K562 (cell line): Measurements from ENCODE around the gene GPR39. TPM values are rescaled to one million over a fixed set of nuclear protein-coding genes. Genes with fewer than 3 reads are reported as not detected.

Experiments
- ATAC-seq: fragments of 200-7000 bp; cut with Tn5 transposase; 3 replicates; pipeline ENCODE4 v1.9.1; 2020; ENCODE audit warnings: moderate library complexity
- BruUV-seq: library from RNA; stranded (reverse); fragments of 400-500 nt; replicated peaks from 2 replicates; lab custom pipeline; 2021; lab: Mats Ljungman, UMichigan
- CTCF ChIA-PET: fragments of 300-600 bp; formaldehyde crosslinking; extraction: SDS; loops from one replicate; lab custom pipeline; 2021; ENCODE audit warnings: low intra/inter-chr PET ratio; lab: Yijun Ruan, JAX
- POLR2A ChIA-PET: fragments of 300-600, 350-650 bp; sonication (Branson Sonifier 250); formaldehyde crosslinking; extraction: SDS; loops from one replicate; lab custom pipeline; 2021; ENCODE audit warnings: antibody characterized with exemption, inconsistent platforms; lab: Yijun Ruan, JAX
- DNase-seq, 4 experiments: peaks; one replicate each; pipeline versions ENCODE4 v3.0.0 to v3.0.0-alpha.2; 2011 to 2018; ENCODE audit warnings: low spot score in 3 of 4, mixed read lengths in 3 of 4; ENCODE audit errors: extremely low read depth in 1 of 4
- FAIRE-seq: peaks from 2 replicates; lab custom pipeline; 2011; peaks lifted over from hg19 to GRCh38; lab: Jason Lieb, UNC
- H2AFZ ChIP-seq: 2 replicates; pipeline ENCODE4 v1.6.0; 2011; ENCODE audit warnings: low read depth, low read length, control low read depth, inconsistent platforms
- H3K27ac ChIP-seq: fragments of 200-600 bp; 3 replicates; pipeline ENCODE4 v1.8.0; 2011; ENCODE audit warnings: low read depth, mild to moderate bottlenecking, control low read depth, inconsistent platforms, low read length, moderate library complexity, mixed read lengths; ENCODE audit errors: extremely low read depth
- H3K27me3 ChIP-seq, 2 experiments: fragments of 300-600 bp in 1 of 2; 2 replicates in 1 of 2; 3 replicates in 1 of 2; pipeline versions ENCODE4 v1.6.0 to v1.8.0; 2011; ENCODE audit warnings: inconsistent platforms in 2 of 2, low read length in 2 of 2, mild to moderate bottlenecking in 1 of 2, mixed read lengths in 1 of 2, moderate library complexity in 1 of 2; ENCODE audit not compliant: control insufficient read depth in 2 of 2, insufficient read depth in 2 of 2
- H3K36me3 ChIP-seq: fragments of 300-600 bp; 3 replicates; pipeline ENCODE4 v1.8.0; 2011; ENCODE audit warnings: mild to moderate bottlenecking, low read length, inconsistent platforms; ENCODE audit not compliant: control insufficient read depth, insufficient read depth
- H3K4me1 ChIP-seq, 2 experiments: fragments of 200-600 bp in 1 of 2; replicated peaks in 1 of 2; 2 replicates in 1 of 2; 3 replicates in 1 of 2; pipeline versions ENCODE4 v1.5.1 to v1.8.0; 2011; ENCODE audit warnings: inconsistent platforms in 2 of 2, low read length in 2 of 2, mild to moderate bottlenecking in 1 of 2, mixed read lengths in 1 of 2, moderate library complexity in 1 of 2; ENCODE audit not compliant: control insufficient read depth in 2 of 2, insufficient read depth in 2 of 2
- H3K4me2 ChIP-seq: 2 replicates; pipeline ENCODE4 v1.6.1; 2011; ENCODE audit warnings: low read length, control low read depth, inconsistent platforms, mixed read lengths; ENCODE audit not compliant: insufficient read depth
- H3K4me3 ChIP-seq: fragments of 200-600 bp; sonication (generic), shearing (Covaris generic); 2 replicates; pipeline ENCODE4 v1.5.1; 2016; ENCODE audit warnings: control low read depth, inconsistent platforms
- H3K79me2 ChIP-seq: fragments of 200-600 bp; 3 replicates; pipeline ENCODE4 v1.8.0; 2011; ENCODE audit warnings: low read length, inconsistent platforms; ENCODE audit not compliant: control insufficient read depth, insufficient read depth
- H3K9ac ChIP-seq, 2 experiments: 2 replicates each; pipeline versions ENCODE4 v1.6.0 to v1.6.1; 2011; ENCODE audit warnings: low read depth in 2 of 2, low read length in 2 of 2, control low read depth in 1 of 2, inconsistent platforms in 1 of 2, mild to moderate bottlenecking in 1 of 2, mixed read lengths in 1 of 2; ENCODE audit not compliant: insufficient read depth in 1 of 2
- H3K9me1 ChIP-seq: one replicate; pipeline ENCODE4 v1.6.0; 2011; ENCODE audit warnings: inconsistent platforms, mild to moderate bottlenecking, low read length, moderate library complexity; ENCODE audit not compliant: control insufficient read depth, insufficient read depth
- H3K9me3 ChIP-seq: replicated peaks from 2 replicates; pipeline ENCODE4 v1.5.1; 2011; ENCODE audit warnings: low read depth, low read length, inconsistent platforms; ENCODE audit not compliant: control insufficient read depth, insufficient read depth
- H4K20me1 ChIP-seq: replicated peaks from 2 replicates; pipeline ENCODE4 v1.6.1; 2011; ENCODE audit warnings: low read length, inconsistent platforms, mixed read lengths; ENCODE audit not compliant: control insufficient read depth, insufficient read depth
- CBFA2T2 ChIP-seq: fragments of 450-650 bp; conservative IDR thresholded peaks from 2 replicates; pipeline ENCODE4 v1.6.1; 2017; ENCODE audit warnings: mild to moderate bottlenecking
- GABPA ChIP-seq: fragments of 200-800 bp; sonication (Bioruptor generic); conservative IDR thresholded peaks from 2 replicates; pipeline ENCODE4 v1.6.1; 2016; ENCODE audit warnings: low read depth, missing genetic modification characterization, missing compliant biosample characterization
- HNRNPH1 ChIP-seq: fragments of 200-400 bp; formaldehyde crosslinking; optimal IDR thresholded peaks from 2 replicates; pipeline ENCODE3; 2017; ENCODE audit warnings: low read depth, mild to moderate bottlenecking, low read length, moderate library complexity
- MYNN ChIP-seq, 2 experiments: sonication (generic); formaldehyde crosslinking in 1 of 2; IDR thresholded peaks; 2 replicates each; pipeline versions ENCODE4 v1.5.0 to v1.6.1; 2016 to 2020; ENCODE audit warnings: antibody characterized with exemption in 1 of 2, missing genetic modification reagents in 1 of 2
- SNIP1 ChIP-seq: fragments of 450-650 bp; IDR thresholded peaks from 2 replicates; pipeline ENCODE4 v1.7.1; 2017; ENCODE audit warnings: low read depth, mild to moderate bottlenecking
- WGBS: fragments of 100-300 bp; shearing (Covaris generic); methylation state at CpG from one replicate; pipeline ENCODE4 v1.1.6; 2016; ENCODE audit warnings: low coverage, mixed read lengths; ENCODE audit not compliant: insufficient coverage; ENCODE audit errors: missing lambda C conversion rate; 5-methylcytosine and 5-hydroxymethylcytosine counted together
- in situ Hi-C: fragments of 300-500 bp; cut with MboI; formaldehyde crosslinking; loops from 4 replicates; pipeline ENCODE4 v1.15.0; 2018; ENCODE audit warnings: inconsistent platforms, mixed read lengths
- intact Hi-C: fragments of 100-400 bp; cut with micrococcal nuclease; formaldehyde crosslinking; loops from 2 replicates; pipeline ENCODE4 v1.14.2; 2022
- polyA plus RNA-seq, 8 experiments: library from polyadenylated mRNA; depleted of rRNA in 4 of 8; stranded (reverse) in 5 of 8; unstranded in 3 of 8; fragments of >200 nt; fragmentation: Nextera tagmentation in 2 of 8; fragmentation: Illumina TruSeq in 1 of 8; extraction: Ambion mirVana in 2 of 8; extraction: Trizol in 1 of 8; gene quantifications; 2 replicates each; pipeline versions ENCODE4 v1.2.1 to v1.2.3, GENCODE V29; 2011 to 2014; ENCODE audit warnings: inconsistent platforms in 1 of 8, missing spikeins in 1 of 8
- total RNA-seq, 7 experiments: library from RNA; depleted of rRNA in 6 of 7; stranded (reverse); fragments of >200 nt in 6 of 7; fragmentation: Illumina TruSeq in 2 of 7; extraction: Trizol in 2 of 7; gene quantifications; 2 replicates each; pipeline versions ENCODE4 v1.2.1 to v1.2.3, GENCODE V29; 2011 to 2021; ENCODE audit warnings: low replicate concordance in 1 of 7
- TF ChIP-seq, protein P1 (sequence below), 3 experiments: fragments of 200-800 bp in 1 of 3; fragments of 250-450 bp in 1 of 3; fragments of 450-650 bp in 1 of 3; sonication (Bioruptor Pico) in 1 of 3; sonication (Bioruptor generic) in 1 of 3; formaldehyde crosslinking in 1 of 3; IDR thresholded peaks; 2 replicates each; pipeline versions ENCODE4 v1.6.1 to v1.8.0; 2016 to 2022; ENCODE audit warnings: mild to moderate bottlenecking in 2 of 3, missing genetic modification characterization in 2 of 3, missing compliant biosample characterization in 1 of 3, moderate library complexity in 1 of 3

GPR39 gene
- total and polyA plus RNA-seq, 9 of the 15 experiments (the other 6 are each of a cell fraction or from before 2014, with no cell fraction given) = 0.04 TPM; not detected in 8

DNA sequence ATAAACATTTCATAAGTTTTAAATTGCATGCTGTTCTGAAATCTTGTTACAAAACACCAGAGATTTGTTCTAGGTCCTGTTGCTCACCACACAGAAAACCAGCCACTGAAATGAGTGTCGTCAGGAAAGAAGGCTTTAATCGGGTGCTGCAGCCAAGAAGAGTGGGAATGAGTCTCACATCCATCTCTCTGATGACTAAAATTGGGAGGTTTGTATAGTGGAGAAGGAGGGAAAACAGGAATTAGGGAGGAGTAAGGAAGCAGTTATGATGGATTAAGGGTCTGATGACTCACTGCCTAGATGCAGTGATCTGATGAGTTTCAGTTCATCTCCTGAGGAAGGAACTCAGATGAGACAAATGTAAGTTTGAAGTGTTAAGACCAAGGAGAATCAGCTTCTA lies 42.1 kb upstream of the GPR39 start:
- TF ChIP-seq SNIP1 (no peak), CBFA2T2 (no peak), GABPA (tag) (no peak), HNRNPH1 (no peak), MYNN (IDR thresholded peaks at IDR 0.05) (no peak), MYNN (CRISPR knock-in tag; IDR thresholded peaks at IDR 0.05) (no peak)
- TF ChIP-seq, protein P1, sequence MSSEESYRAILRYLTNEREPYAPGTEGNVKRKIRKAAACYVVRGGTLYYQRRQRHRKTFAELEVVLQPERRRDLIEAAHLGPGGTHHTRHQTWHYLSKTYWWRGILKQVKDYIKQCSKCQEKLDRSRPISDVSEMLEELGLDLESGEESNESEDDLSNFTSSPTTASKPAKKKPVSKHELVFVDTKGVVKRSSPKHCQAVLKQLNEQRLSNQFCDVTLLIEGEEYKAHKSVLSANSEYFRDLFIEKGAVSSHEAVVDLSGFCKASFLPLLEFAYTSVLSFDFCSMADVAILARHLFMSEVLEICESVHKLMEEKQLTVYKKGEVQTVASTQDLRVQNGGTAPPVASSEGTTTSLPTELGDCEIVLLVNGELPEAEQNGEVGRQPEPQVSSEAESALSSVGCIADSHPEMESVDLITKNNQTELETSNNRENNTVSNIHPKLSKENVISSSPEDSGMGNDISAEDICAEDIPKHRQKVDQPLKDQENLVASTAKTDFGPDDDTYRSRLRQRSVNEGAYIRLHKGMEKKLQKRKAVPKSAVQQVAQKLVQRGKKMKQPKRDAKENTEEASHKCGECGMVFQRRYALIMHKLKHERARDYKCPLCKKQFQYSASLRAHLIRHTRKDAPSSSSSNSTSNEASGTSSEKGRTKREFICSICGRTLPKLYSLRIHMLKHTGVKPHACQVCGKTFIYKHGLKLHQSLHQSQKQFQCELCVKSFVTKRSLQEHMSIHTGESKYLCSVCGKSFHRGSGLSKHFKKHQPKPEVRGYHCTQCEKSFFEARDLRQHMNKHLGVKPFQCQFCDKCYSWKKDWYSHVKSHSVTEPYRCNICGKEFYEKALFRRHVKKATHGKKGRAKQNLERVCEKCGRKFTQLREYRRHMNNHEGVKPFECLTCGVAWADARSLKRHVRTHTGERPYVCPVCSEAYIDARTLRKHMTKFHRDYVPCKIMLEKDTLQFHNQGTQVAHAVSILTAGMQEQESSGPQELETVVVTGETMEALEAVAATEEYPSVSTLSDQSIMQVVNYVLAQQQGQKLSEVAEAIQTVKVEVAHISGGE (CRISPR knock-in tag; IDR thresholded peaks at IDR 0.05) = no peak
- TF ChIP-seq, all 486 proteins: peak for 0
- no peak overlapping the region for H3K4me2 ChIP-seq
- in situ Hi-C loops (no loop called here), intact Hi-C loops (no loop called here)
- no peaks in the 10 kb centered on the region for H3K4me1 ChIP-seq
- H3K9ac ChIP-seq = no peak overlapping the region
- no peaks in the 10 kb centered on the region for H3K9me1 ChIP-seq
- no peaks in the 10 kb centered on the region for H4K20me1 ChIP-seq
- no peak overlapping the region for H2AFZ ChIP-seq
- no peak overlapping the region for H3K27ac ChIP-seq
- H3K79me2 ChIP-seq = no peaks in the 10 kb centered on the region
- BruUV-seq = no TSS peak
- H3K36me3 ChIP-seq = no peaks in the 10 kb centered on the region
- no peak for DNase-seq
- ChIA-PET CTCF (no interaction called here), POLR2A (no interaction called here)
- 3% methylated on average over 2 of the region's 2 CpGs for WGBS
- no peak for ATAC-seq
- FAIRE-seq = no peak
- H3K9me3 ChIP-seq = no peaks in the 10 kb centered on the region
- H3K4me3 ChIP-seq = no peak overlapping the region
- H3K27me3 ChIP-seq = no peaks in the 10 kb centered on the region
